ENCODE data around the gene SCN5A.

DNA sequence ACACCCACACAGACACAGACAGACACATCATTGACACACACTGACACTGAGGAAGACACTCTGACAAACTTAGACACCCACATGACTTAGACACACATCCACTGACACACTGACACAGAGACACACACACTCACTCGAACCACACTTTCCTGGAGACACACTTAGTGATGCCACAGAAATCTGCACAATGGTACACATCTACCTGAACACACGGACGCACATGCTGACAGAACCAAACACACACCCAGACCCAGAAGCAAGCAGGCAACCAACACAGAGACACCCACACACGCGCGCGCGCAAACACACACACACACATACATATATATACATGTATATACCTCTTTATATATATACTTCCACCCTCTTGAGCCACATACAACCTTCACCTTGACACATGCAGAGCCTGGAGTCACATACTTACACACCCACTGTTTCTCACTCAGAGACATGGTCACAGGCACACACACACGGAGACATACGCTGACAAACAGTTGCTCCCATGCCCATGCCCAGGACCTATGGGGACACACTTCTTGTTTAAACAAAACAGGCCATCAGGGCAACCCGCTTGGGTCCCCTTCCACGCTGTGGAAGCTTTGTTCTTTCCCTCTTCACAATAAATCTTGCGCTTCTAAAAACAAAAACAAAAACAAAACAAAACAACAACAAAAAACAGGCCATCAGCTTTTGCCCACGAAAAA, 913 bp upstream of the SCN5A start:
- TF ChIP-seq, protein P1, sequence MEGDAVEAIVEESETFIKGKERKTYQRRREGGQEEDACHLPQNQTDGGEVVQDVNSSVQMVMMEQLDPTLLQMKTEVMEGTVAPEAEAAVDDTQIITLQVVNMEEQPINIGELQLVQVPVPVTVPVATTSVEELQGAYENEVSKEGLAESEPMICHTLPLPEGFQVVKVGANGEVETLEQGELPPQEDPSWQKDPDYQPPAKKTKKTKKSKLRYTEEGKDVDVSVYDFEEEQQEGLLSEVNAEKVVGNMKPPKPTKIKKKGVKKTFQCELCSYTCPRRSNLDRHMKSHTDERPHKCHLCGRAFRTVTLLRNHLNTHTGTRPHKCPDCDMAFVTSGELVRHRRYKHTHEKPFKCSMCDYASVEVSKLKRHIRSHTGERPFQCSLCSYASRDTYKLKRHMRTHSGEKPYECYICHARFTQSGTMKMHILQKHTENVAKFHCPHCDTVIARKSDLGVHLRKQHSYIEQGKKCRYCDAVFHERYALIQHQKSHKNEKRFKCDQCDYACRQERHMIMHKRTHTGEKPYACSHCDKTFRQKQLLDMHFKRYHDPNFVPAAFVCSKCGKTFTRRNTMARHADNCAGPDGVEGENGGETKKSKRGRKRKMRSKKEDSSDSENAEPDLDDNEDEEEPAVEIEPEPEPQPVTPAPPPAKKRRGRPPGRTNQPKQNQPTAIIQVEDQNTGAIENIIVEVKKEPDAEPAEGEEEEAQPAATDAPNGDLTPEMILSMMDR (IDR thresholded peaks at IDR 0.05) = no peak
- no peak for TF ChIP-seq POLR2AphosphoS5 (IDR thresholded peaks at IDR 0.05; ENCODE audit: low read depth, low read length)

All from Panc1 (cell line).